Measurements from ENCODE around the gene CES2. TPM values are rescaled to one million over a fixed set of nuclear protein-coding genes. Genes with fewer than 3 reads are reported as not detected.

Gene CES2
- total RNA-seq, 2 donors from 2014 or later, result 31.2 to 31.5 TPM

DNA sequence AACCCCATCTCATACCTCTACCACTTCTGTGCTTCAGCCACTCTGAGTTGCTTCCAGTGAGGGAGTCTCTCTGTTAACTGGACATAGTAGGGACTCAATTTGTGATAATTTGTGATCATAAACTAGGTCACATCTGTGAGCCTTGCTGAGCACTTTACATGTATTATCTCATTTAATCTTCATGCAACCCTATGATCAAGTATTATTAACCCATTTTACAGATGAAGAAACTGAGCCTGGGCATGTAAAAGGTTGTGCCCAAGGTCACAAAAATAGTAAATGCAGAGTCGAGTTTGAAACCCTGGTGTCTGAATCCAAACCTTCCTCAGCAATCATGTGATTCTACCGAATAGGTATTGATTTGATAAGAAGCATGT, 36.4 kb upstream of the CES2 start:
- Mint-ChIP-seq H3K4me3 (no peak overlapping the region), H3K4me1 (no peaks in the 10 kb centered on the region), H3K27me3 (no peaks in the 10 kb centered on the region), H3K36me3 (ENCODE audit: low read depth) (no peaks in the 10 kb centered on the region), H3K27ac (peak overlapping the region; percentile 11), H3K9me3 (no peaks in the 10 kb centered on the region)
- ATAC-seq (replicated peaks), result no peak

DNA sequence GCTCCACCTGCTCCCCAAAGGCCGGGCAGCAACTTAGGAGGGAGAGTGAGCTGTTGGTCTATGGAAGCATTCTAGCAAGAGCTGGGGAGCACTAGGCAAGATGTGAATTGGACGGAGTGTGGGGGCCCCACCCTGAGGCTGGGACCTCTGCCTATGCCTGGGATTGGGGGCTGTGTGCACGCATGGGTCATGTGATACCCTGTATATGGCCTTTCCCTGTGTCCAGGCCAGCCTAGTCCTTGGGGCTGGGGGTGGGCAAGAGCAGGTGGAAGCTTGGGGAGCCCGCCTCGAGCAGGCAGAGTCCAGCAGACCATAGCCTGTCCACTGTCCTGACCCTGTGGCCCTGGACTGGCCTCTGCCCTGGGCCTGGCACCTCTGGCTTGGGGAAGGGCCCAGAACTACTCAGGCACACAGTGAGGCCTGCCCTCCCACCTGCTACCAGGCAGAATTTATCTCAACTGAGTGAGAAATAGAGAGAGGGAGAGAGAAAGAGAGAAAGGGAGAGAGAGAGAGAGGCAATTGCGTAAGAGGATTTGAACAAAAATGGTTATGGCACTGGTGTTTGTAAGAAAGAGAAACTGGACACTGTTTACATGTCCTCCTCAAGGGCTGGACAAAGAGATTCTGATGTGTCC, 35.9 kb upstream of the CES2 start:
- no peaks in the 10 kb centered on the region for H3K9me3 Mint-ChIP-seq
- no peak for ATAC-seq (replicated peaks)
- H3K36me3 Mint-ChIP-seq (ENCODE audit: low read depth), result no peaks in the 10 kb centered on the region
- H3K27me3 Mint-ChIP-seq, result no peaks in the 10 kb centered on the region
- H3K4me3 Mint-ChIP-seq, result no peak overlapping the region
- peak overlapping the region; percentile 11 for H3K27ac Mint-ChIP-seq
- H3K4me1 Mint-ChIP-seq, result no peaks in the 10 kb centered on the region

DNA sequence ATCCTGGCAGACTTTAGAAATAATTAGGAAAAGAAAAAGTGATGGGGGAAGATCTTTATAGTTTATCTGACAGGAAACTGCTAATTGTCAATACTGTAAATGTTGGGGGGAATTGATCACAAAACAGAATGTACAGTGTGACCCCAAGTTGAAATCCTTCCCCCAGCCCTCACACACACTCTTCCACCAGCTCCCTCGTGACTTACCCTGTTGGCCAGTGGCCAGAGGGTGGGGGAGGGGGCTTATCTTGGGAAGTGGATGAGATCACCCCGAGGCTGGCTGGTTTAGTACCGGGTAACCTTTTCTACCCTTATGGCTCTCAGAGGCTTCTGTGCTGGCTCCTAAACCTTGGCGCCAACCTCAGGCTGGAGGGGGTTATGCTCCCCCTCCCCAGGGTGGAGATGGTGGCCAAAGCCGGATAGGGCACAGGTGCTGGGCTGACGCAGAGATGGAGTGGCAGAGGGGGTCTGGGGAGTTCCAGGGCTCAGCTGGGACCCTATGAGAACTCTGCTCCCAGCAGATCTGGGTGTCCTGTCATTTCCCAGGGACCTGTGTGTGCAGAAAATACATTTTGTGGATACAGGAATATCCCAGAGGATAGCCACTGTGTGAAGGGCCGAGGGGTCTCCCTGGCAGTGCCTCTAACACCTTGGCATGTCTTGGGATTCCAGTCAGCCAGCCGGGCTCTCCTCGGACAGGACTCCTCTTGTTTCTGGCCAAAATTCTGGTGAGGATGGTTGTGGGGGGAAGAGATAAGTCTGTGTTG, 35.2 kb upstream of the CES2 start:
- Mint-ChIP-seq H3K9me3 (no peaks in the 10 kb centered on the region), H3K4me1 (no peaks in the 10 kb centered on the region), H3K27me3 (no peaks in the 10 kb centered on the region), H3K4me3 (no peak overlapping the region), H3K36me3 (ENCODE audit: low read depth) (no peaks in the 10 kb centered on the region), H3K27ac (no peak overlapping the region)
- no peak for ATAC-seq (replicated peaks)

DNA sequence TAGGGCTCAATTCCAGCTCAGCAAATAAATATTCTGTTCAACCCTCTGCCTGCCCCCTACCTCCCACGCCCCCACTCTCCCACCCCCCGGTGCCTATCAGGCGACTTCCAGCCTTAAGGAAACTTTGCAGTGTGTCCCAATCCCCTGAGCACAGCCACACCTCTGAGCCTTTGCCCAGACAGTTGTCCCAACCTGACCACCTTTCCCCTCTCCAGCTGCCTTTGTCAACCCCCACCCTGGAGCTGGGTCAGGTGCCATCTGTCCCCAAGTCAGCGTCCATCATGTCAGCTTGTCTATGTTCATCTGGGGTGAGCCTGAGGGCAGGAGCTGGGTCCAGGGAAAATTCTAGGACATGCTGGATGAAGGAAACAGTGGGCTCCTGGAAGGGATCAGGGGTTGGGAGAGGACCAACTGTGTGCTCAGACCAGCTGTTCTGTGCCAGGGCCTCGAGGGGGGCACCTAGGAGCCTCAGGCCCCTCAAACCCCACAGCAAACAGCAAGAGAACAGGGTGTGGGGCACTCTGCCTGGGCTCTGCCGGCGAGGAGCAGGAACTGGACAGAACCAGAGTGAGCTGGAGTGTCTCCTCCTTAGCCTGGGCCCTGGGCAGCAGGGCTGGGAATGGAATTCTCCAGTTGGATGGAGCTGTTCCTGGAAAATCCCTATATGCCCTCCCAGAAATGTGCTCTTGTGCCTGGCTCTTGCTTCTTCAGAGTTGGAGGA, 34.4 kb upstream of the CES2 start:
- Mint-ChIP-seq H3K27ac (no peak overlapping the region), H3K9me3 (no peaks in the 10 kb centered on the region), H3K4me1 (peaks cover 1% of the 10 kb centered on the region), H3K27me3 (no peaks in the 10 kb centered on the region), H3K36me3 (ENCODE audit: low read depth) (no peaks in the 10 kb centered on the region), H3K4me3 (no peak overlapping the region)
- no peak for ATAC-seq (replicated peaks)

DNA sequence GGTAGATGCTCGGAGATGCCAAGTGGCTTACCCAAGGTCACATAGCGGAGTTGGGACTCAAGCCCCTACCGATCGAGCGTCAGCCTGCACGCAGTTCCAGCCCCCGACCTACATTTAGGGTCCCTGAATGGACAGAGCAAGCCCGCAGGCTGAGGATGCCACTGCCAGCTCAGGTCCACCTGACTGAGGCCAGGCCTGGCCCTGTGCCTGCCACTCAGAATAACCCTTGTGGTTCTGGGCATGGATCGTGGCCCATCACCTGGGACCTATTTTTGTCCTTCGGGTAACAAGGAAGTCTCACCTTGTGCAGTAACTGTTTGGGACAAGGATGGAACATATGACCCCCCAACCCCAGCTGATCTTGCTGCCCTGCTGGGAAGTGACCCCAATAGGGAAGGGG, 33.7 kb upstream of the CES2 start:
- Mint-ChIP-seq H3K27me3 (no peaks in the 10 kb centered on the region), H3K27ac (peak overlapping the region; percentile 72), H3K36me3 (ENCODE audit: low read depth) (no peaks in the 10 kb centered on the region), H3K4me1 (peaks cover 9% of the 10 kb centered on the region), H3K4me3 (no peak overlapping the region), H3K9me3 (no peaks in the 10 kb centered on the region)
- ATAC-seq (replicated peaks), result no peak

DNA sequence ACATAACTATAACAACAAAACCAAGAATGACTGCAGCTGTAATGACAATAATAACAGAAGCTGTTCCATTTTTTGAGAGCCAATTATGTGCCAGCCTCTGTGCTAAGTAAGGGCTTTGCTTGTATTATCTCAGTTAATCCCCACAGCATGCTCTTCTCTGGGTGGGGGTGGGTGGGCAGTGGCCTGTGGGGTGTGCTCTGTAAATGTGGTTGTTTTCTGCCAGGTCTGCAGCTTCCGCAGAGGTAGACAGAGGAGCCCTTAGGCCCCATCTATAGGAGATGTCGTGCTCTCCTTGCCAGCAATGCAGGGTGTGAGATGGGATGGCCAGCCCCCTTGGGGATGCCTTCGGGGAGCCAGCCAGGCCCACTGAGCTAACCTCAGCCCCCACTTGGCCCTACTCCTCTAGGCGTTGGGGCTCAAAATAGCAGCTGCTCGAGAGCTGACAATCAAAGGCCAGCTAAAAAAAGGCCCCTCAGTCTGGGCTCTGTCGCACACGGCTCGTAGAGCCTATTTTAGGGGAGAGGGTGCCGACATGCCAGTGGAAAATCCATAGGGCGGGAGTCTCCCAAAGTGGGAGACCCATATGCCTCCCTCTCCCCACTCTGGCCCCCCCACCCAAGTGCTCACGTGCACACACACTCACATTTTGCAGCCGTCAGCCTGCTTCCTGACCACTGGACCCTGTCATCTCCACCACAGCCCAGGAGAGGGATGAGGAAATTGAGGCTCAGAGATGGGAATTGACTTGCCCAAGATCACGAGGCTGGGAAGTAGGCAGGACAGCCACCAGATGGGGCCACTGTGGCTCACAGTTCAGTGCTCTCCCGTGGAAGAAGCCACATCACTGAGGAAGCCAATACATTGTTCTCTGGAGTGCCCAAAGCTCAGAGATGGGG, 32.4 kb upstream of the CES2 start:
- H3K36me3 Mint-ChIP-seq (ENCODE audit: low read depth), result no peaks in the 10 kb centered on the region
- no peak overlapping the region for H3K27ac Mint-ChIP-seq
- no peak for ATAC-seq (replicated peaks)
- peaks cover 9% of the 10 kb centered on the region for H3K4me1 Mint-ChIP-seq
- H3K9me3 Mint-ChIP-seq, result no peaks in the 10 kb centered on the region
- H3K27me3 Mint-ChIP-seq, result no peaks in the 10 kb centered on the region
- H3K4me3 Mint-ChIP-seq, result no peak overlapping the region

DNA sequence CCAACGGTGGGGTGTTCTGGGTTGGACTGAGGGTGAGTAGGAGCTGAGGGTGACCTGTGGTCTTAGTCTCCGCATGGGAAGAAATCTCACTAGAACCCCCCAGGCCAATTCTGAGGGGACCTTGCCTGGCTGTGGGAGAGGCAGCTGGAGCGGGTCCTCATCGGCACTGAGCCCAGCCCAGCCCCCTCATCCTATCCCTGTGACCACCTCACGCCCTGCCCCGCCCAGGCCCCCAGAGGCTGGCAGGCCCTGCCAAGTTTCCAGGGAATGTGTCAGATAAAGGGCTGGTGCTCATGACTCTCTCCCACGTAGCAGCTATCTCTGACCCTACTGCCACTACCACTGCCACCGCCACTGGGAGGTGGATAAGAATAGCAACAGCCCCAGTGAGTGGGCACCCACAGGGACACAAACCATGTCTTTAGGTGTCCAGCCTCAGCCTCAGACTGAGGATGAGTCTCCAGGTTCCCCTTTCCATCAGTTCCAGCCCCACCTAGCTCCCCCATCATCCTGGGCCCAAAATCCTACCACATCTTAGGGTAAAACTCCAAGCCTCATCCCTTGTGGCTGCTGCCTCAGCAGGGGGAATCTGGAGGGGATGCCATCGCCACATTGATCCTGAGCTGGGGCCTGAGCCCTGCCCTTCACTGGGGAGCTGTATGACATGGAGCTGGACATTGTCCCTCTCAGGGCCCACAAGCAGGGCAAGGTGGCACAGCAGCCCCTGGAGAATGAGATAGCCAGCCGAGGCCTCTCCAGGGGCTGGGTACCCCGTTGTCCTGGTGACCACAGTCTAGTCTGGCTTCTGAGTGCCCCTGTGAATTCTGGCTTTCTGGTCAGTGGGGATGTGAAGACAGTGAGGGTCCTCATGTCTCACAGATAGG, 31.5 kb upstream of the CES2 start:
- ATAC-seq (replicated peaks), result no peak
- Mint-ChIP-seq H3K36me3 (ENCODE audit: low read depth) (no peaks in the 10 kb centered on the region), H3K27me3 (no peaks in the 10 kb centered on the region), H3K27ac (no peak overlapping the region), H3K4me3 (no peak overlapping the region), H3K4me1 (peaks cover 9% of the 10 kb centered on the region), H3K9me3 (no peaks in the 10 kb centered on the region)

DNA sequence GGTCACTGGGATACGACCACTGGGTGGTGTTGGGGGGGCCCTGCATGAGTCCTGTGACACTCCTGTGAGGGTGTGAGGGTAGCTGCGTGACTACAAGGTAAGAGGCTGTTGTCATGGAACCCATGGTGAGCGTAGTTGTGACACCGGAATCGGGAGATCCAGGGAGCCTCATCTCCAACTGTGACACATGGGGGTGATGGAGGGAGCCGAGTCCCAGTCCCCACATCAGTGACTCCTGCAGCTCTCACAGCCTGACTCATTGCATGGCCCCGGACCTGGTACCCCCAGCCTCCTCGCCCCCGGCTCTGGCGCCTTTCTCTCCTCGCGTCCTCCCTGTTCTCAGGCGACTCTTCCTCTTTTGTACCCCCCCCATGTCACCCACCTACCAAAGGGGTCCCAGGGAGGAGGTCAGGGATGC, 30.9 kb upstream of the CES2 start:
- H3K4me3 Mint-ChIP-seq, result no peak overlapping the region
- ATAC-seq (replicated peaks), result no peak
- no peaks in the 10 kb centered on the region for H3K27me3 Mint-ChIP-seq
- H3K9me3 Mint-ChIP-seq, result no peaks in the 10 kb centered on the region
- peaks cover 9% of the 10 kb centered on the region for H3K4me1 Mint-ChIP-seq
- no peak overlapping the region for H3K27ac Mint-ChIP-seq
- H3K36me3 Mint-ChIP-seq (ENCODE audit: low read depth), result no peaks in the 10 kb centered on the region

DNA sequence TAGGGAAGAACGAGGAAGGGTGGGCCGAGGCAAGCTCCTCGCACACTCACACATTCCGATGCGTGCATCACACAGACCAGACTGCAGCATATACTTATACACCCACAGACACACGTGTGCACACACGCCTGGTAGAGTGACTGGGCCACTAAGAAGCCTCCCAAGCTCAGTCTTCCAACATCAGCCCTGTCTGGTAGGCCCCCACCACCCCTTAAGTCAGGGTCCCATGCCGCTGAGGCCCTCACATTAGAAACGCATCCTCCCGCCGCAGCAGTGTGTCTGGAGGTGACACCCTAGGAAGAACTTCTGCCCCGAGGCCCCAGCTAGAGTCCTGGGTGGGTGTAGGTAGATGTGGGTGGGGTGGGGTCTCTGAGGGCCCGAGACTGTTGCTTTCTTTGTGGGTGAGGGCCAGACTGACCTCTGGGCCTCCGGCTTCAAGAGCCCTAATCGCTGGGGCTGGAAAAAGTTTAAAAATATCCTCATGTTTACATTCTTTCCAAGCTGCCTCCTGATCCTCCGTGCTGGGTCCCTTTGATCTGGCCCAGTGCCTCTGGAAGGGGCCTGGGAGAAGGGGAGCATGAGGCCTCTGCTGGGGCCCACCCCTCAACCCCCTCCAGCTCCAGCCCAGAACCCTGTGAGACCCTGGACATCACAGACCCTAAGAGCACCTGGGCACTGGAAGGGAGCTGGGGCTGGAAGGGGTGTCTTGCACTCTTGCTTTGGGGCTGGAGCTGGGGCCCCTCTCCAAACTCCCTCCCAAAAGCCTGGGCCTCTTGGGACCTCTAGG, 30.3 kb upstream of the CES2 start:
- no peaks in the 10 kb centered on the region for H3K9me3 Mint-ChIP-seq
- H3K4me1 Mint-ChIP-seq, result peaks cover 9% of the 10 kb centered on the region
- no peak for ATAC-seq (replicated peaks)
- H3K4me3 Mint-ChIP-seq, result no peak overlapping the region
- H3K27ac Mint-ChIP-seq, result no peak overlapping the region
- no peaks in the 10 kb centered on the region for H3K36me3 Mint-ChIP-seq (ENCODE audit: low read depth)
- no peaks in the 10 kb centered on the region for H3K27me3 Mint-ChIP-seq

DNA sequence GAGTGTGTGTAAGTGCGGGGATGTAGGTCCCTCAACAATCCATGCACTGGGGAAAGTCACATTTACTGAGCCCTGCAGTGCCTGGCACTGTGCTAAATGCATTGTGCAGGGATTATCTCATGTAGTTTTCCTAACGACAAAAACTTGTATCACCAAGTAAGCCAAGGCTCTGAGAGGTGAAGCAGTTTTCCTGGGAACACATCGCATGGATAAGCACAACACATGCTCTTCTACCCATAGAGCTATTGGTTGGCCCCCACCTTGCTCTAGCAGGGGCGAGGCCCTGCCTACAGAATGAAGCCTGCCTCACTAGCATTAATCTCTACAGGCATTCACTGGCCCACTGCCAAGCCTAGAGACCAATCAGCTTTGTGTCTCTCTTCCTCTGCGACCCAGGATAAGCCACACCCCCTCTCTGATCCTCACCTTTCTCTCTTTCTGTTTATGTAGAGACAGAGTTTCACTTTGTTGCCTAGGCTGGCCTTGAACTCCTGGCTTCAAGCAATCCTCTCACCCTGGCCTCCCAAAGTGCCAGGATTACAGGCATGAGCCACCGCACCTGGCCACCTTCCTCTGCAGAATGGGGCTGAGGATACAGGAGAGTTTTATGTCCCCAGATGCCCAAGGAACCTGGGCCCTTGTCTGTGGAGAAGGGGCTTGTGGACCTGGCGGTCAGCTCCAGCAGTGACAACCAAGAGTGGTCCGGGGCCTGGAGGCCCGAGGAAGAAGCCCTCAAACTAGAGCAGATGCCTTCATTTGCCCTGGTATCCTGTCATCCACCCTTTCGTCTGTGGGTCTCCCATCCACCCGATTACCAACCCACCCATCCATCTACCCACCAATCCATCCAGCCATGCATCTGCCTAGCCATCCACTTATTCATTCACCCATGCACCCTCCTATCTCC, 29.4 kb upstream of the CES2 start:
- H3K36me3 Mint-ChIP-seq (ENCODE audit: low read depth), result no peaks in the 10 kb centered on the region
- H3K4me1 Mint-ChIP-seq, result peaks cover 9% of the 10 kb centered on the region
- no peak overlapping the region for H3K27ac Mint-ChIP-seq
- no peaks in the 10 kb centered on the region for H3K27me3 Mint-ChIP-seq
- H3K9me3 Mint-ChIP-seq, result no peaks in the 10 kb centered on the region
- no peak overlapping the region for H3K4me3 Mint-ChIP-seq
- peak; percentile 38 for ATAC-seq (replicated peaks)

DNA sequence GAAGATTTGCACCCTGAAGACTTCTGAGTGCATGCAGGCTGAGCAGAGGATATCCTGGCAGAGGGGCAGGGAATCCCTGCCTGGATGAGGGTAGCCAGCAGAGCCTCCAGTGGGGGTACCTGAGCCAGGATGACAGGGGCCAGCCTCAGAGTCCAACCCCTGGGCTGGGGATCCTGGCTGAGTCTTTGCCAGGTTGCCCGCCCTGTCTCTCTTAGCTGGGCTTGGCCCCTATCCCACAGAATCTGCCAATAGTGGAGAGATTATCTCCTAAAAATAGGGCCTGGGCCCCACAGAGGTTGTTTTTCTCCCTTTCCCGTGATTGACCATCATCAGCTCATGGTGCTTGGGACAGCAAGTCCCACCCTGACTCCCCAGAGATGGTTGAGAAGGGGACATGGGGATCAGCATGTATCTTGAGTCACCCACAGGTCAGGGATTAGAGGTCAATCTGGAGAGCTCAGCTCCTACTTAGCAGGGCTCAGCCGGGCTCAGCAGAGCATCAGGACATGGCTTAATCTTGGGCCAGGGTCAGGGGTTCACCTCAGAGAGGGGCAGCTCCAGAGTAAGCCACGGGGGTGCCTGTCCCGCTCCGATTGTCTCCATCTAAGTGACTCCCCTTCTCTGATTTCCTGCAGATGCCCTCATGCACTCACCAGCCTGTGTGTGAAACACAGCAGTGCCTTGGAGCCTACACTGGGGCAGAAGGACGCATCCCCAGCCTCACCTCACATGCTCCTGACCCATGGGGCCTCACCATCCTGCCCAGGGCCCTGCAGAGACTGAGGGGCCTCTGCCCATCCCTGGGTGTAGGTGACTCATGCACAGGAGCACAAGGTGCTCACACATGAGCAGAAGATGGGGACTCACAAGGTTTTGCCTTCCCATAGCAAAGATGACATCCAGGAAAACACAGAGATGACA, 28.1 kb upstream of the CES2 start:
- no peak for ATAC-seq (replicated peaks)
- Mint-ChIP-seq H3K9me3 (no peaks in the 10 kb centered on the region), H3K27me3 (no peaks in the 10 kb centered on the region), H3K36me3 (ENCODE audit: low read depth) (no peaks in the 10 kb centered on the region), H3K27ac (peak overlapping the region; percentile 74), H3K4me1 (peaks cover 9% of the 10 kb centered on the region), H3K4me3 (no peak overlapping the region)
